Ovary (tissue), 3 donors: ENCODE data around the gene AFAP1L2.

ENCODE experiments used
- EP300 ChIP-seq: sonication (generic); formaldehyde crosslinking; IDR thresholded peaks from one replicate; pipeline ENCODE4 v1.6.1; 2017; ENCODE audit warnings: antibody characterized with exemption
- POLR2A ChIP-seq: fragments of 450-650 bp; IDR thresholded peaks from one replicate; pipeline ENCODE4 v1.6.1; 2017; ENCODE audit warnings: antibody characterized with exemption, mild to moderate bottlenecking, moderate library complexity
- TF ChIP-seq, protein P1 (sequence below), 3 donors: fragments of 450-650 bp in 2 of 3; fragments of 200-600 bp in 1 of 3; IDR thresholded peaks; one replicate each; pipeline versions ENCODE4 v1.5.1 to v1.8.0; 2016 to 2022; ENCODE audit warnings: antibody characterized with exemption in 3 of 3, mild to moderate bottlenecking in 1 of 3
- donor health status: DM: no; HTN: no; CAD: no.

- TF ChIP-seq, protein P1, sequence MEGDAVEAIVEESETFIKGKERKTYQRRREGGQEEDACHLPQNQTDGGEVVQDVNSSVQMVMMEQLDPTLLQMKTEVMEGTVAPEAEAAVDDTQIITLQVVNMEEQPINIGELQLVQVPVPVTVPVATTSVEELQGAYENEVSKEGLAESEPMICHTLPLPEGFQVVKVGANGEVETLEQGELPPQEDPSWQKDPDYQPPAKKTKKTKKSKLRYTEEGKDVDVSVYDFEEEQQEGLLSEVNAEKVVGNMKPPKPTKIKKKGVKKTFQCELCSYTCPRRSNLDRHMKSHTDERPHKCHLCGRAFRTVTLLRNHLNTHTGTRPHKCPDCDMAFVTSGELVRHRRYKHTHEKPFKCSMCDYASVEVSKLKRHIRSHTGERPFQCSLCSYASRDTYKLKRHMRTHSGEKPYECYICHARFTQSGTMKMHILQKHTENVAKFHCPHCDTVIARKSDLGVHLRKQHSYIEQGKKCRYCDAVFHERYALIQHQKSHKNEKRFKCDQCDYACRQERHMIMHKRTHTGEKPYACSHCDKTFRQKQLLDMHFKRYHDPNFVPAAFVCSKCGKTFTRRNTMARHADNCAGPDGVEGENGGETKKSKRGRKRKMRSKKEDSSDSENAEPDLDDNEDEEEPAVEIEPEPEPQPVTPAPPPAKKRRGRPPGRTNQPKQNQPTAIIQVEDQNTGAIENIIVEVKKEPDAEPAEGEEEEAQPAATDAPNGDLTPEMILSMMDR (IDR thresholded peaks at IDR 0.05), result no peak
- no peak for TF ChIP-seq POLR2A
- TF ChIP-seq EP300, result no peak
Observed at GRCh38 chr10:114276066-114276465, 128.2 kb downstream of the AFAP1L2 start.
